Memory B cell (primary cell): Measurements from ENCODE around the gene SLC37A1.

Experiments
- ATAC-seq: fragments of 150-1000 bp; cut with Tn5 transposase; 2 replicates; pipeline ENCODE4 v1.10.0; 2021; ENCODE audit warnings: low read depth, mild to moderate bottlenecking, moderate library complexity
- DNase-seq, 2 donors: peaks; one replicate each; pipeline ENCODE4 v3.0.0; 2022; ENCODE audit warnings: low spot score in 2 of 2
- H3K27ac Mint-ChIP-seq: one replicate; pipeline ENCODE4 v1.8.0; 2022; ENCODE audit warnings: mild to moderate bottlenecking, moderate library complexity, mixed read lengths
- H3K27me3 Mint-ChIP-seq: one replicate; pipeline ENCODE4 v1.8.0; 2022; ENCODE audit warnings: mixed read lengths
- H3K36me3 Mint-ChIP-seq: one replicate; pipeline ENCODE4 v1.8.0; 2022; ENCODE audit warnings: mild to moderate bottlenecking, mixed read lengths
- H3K4me1 Mint-ChIP-seq: one replicate; pipeline ENCODE4 v1.8.0; 2022; ENCODE audit warnings: mixed read lengths
- H3K4me3 Mint-ChIP-seq: one replicate; pipeline ENCODE4 v1.8.0; 2022; ENCODE audit warnings: mild to moderate bottlenecking, moderate library complexity, mixed read lengths
- H3K9me3 Mint-ChIP-seq: one replicate; pipeline ENCODE4 v1.8.0; 2022; ENCODE audit warnings: mixed read lengths

The SLC37A1 gene

DNA sequence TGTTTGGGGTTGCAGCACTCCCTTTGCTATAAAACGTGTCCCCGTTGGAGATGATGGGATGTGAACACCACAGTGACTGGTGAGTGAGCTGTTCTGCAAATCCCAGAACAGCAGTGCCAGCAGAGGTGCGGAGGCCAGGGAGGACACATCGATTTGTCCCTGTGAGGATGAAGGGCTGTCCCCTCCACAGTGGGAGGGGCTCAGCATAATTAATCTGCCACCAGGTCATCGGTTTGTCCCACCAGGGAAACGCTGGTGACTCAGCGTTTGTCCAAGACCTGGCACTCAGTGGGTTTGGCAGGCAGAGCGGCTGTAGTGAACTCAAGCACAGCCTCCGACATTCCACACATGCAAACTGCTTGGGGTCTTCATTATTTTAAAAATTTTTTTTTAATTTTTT lies 117.0 kb downstream of the SLC37A1 start:
- no peaks in the 10 kb centered on the region for H3K36me3 Mint-ChIP-seq

More for the DNA sequence above, 117.0 kb downstream of the SLC37A1 start:
- Mint-ChIP-seq H3K27ac (no peak overlapping the region), H3K4me1 (no peaks in the 10 kb centered on the region), H3K27me3 (peaks cover 6% of the 10 kb centered on the region), H3K9me3 (no peaks in the 10 kb centered on the region), H3K4me3 (no peak overlapping the region)
- no peak for DNase-seq
- ATAC-seq, result no peak
